ENCODE measurements around the gene TALDO1. TPM values are rescaled to one million over a fixed set of nuclear protein-coding genes. Genes with fewer than 3 reads are reported as not detected.

TALDO1 gene
- total and polyA plus RNA-seq, 2 of the 8 experiments (the other 6 are each of a cell fraction or from before 2014, with no cell fraction given) = 265 to 308 TPM

GRCh38 chr11:792873-793272 is 45.6 kb downstream of the TALDO1 start (continued):
- TF ChIP-seq TBP (IDR thresholded peaks at IDR 0.05; ENCODE audit: low read depth, low read length) (no peak), NRF1 (IDR thresholded peaks at IDR 0.05; ENCODE audit: low read depth, low read length) (no peak)

All from H1 (cell line).